Measurements from ENCODE around the gene NDST3.

DNA sequence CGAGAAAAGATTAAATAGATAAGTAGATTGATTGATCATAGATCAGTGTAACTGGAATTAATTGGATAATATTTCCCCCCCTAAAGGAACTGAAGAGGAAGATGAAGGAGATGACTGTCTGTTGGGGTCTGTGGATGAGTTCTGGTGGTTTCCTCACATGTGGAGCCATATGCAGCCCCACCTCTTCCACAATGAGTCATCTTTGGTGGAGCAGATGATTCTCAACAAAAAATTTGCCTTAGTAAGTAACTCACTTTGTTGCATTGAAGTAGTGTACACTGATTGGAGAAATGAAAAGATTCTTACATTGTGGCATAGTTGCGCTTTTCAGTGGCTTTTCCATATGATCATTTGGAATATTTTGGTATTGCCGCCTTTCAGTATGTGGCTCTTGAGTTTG lies 80.4 kb downstream of the NDST3 start:
- TF ChIP-seq, protein P1, sequence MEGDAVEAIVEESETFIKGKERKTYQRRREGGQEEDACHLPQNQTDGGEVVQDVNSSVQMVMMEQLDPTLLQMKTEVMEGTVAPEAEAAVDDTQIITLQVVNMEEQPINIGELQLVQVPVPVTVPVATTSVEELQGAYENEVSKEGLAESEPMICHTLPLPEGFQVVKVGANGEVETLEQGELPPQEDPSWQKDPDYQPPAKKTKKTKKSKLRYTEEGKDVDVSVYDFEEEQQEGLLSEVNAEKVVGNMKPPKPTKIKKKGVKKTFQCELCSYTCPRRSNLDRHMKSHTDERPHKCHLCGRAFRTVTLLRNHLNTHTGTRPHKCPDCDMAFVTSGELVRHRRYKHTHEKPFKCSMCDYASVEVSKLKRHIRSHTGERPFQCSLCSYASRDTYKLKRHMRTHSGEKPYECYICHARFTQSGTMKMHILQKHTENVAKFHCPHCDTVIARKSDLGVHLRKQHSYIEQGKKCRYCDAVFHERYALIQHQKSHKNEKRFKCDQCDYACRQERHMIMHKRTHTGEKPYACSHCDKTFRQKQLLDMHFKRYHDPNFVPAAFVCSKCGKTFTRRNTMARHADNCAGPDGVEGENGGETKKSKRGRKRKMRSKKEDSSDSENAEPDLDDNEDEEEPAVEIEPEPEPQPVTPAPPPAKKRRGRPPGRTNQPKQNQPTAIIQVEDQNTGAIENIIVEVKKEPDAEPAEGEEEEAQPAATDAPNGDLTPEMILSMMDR (IDR thresholded peaks at IDR 0.05), result no peak
- TF ChIP-seq GATA2 (CRISPR knock-in tag; IDR thresholded peaks at IDR 0.05) (no peak), FOXM1 (IDR thresholded peaks at IDR 0.05; ENCODE audit: low read depth) (no peak), JUND (IDR thresholded peaks at IDR 0.05) (no peak), RAD21 (IDR thresholded peaks at IDR 0.05; ENCODE audit: low read length) (no peak), SMC3 (IDR thresholded peaks at IDR 0.05; ENCODE audit: low read depth, low read length) (no peak), SIN3A (IDR thresholded peaks at IDR 0.05; ENCODE audit: borderline replicate concordance, low read depth, low read length) (no peak), EZH2phosphoT487 (IDR thresholded peaks at IDR 0.05; ENCODE audit: borderline replicate concordance, low read depth) (no peak), YY1 (IDR thresholded peaks at IDR 0.05; ENCODE audit: low read depth) (no peak)
- TF ChIP-seq, protein P2, sequence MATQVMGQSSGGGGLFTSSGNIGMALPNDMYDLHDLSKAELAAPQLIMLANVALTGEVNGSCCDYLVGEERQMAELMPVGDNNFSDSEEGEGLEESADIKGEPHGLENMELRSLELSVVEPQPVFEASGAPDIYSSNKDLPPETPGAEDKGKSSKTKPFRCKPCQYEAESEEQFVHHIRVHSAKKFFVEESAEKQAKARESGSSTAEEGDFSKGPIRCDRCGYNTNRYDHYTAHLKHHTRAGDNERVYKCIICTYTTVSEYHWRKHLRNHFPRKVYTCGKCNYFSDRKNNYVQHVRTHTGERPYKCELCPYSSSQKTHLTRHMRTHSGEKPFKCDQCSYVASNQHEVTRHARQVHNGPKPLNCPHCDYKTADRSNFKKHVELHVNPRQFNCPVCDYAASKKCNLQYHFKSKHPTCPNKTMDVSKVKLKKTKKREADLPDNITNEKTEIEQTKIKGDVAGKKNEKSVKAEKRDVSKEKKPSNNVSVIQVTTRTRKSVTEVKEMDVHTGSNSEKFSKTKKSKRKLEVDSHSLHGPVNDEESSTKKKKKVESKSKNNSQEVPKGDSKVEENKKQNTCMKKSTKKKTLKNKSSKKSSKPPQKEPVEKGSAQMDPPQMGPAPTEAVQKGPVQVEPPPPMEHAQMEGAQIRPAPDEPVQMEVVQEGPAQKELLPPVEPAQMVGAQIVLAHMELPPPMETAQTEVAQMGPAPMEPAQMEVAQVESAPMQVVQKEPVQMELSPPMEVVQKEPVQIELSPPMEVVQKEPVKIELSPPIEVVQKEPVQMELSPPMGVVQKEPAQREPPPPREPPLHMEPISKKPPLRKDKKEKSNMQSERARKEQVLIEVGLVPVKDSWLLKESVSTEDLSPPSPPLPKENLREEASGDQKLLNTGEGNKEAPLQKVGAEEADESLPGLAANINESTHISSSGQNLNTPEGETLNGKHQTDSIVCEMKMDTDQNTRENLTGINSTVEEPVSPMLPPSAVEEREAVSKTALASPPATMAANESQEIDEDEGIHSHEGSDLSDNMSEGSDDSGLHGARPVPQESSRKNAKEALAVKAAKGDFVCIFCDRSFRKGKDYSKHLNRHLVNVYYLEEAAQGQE (IDR thresholded peaks at IDR 0.05; ENCODE audit: low read depth, low read length), result no peak

Data from SK-N-SH (cell line).